Suprapubic skin (tissue), 3 donors: ENCODE data around the gene ST3GAL4.

ENCODE experiments used
- POLR2A ChIP-seq, 2 donors: fragments of 450-650 bp; IDR thresholded peaks; one replicate each; pipeline ENCODE4 v1.6.1; 2017; ENCODE audit warnings: antibody characterized with exemption in 2 of 2, mild to moderate bottlenecking in 2 of 2, moderate library complexity in 2 of 2
- TF ChIP-seq, protein P1 (sequence below), 2 donors: fragments of 200-600 bp in 1 of 2; fragments of 450-650 bp in 1 of 2; sonication (generic) in 1 of 2; IDR thresholded peaks; one replicate each; pipeline ENCODE4 v1.5.1; 2016 to 2019; ENCODE audit warnings: antibody characterized with exemption in 2 of 2, mild to moderate bottlenecking in 1 of 2, moderate library complexity in 1 of 2

DNA sequence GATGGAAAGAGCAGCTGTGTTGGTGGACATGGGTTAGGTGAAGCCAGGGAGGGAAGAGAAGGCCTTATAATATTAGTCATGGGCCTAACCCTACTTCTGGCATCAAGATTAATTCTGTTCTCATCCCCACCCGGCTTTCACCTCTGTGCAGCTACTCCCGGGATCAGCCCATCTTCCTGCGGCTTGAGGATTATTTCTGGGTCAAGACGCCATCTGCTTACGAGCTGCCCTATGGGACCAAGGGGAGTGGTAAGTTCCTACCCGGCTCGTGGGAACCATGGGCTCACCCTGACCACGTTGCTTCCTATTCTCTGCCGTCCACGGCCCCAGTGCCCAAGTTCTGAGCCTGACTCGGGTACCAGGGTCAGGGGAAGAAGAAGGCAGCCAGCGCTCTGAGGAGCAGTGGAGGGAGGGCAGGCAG is 51.6 kb downstream of the ST3GAL4 start:
- TF ChIP-seq POLR2A (IDR thresholded peaks at IDR 0.05): no peak
- TF ChIP-seq, protein P1, sequence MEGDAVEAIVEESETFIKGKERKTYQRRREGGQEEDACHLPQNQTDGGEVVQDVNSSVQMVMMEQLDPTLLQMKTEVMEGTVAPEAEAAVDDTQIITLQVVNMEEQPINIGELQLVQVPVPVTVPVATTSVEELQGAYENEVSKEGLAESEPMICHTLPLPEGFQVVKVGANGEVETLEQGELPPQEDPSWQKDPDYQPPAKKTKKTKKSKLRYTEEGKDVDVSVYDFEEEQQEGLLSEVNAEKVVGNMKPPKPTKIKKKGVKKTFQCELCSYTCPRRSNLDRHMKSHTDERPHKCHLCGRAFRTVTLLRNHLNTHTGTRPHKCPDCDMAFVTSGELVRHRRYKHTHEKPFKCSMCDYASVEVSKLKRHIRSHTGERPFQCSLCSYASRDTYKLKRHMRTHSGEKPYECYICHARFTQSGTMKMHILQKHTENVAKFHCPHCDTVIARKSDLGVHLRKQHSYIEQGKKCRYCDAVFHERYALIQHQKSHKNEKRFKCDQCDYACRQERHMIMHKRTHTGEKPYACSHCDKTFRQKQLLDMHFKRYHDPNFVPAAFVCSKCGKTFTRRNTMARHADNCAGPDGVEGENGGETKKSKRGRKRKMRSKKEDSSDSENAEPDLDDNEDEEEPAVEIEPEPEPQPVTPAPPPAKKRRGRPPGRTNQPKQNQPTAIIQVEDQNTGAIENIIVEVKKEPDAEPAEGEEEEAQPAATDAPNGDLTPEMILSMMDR (IDR thresholded peaks at IDR 0.05): no peak
